Lower lobe of right lung (tissue), 2 donors: ENCODE data around the gene CHID1. TPM values are rescaled to one million over a fixed set of nuclear protein-coding genes. Genes with fewer than 3 reads are reported as not detected.

Experiments used
- ATAC-seq, 2 donors: fragments of 200-7000 bp; cut with Tn5 transposase; one replicate each; pipeline ENCODE4 v1.9.1; 2020 to 2022; ENCODE audit warnings: mild to moderate bottlenecking in 2 of 2, moderate library complexity in 2 of 2
- DNase-seq: peaks from one replicate; pipeline ENCODE4 v3.0.0-alpha.2; 2020
- H3K27ac ChIP-seq: fragments of 200-600 bp; one replicate; pipeline ENCODE4 v1.8.0; 2022
- H3K27me3 ChIP-seq: fragments of 200-600 bp; one replicate; pipeline ENCODE4 v1.8.0; 2022; ENCODE audit warnings: low read depth
- H3K36me3 ChIP-seq: fragments of 200-600 bp; one replicate; pipeline ENCODE4 v1.8.0; 2022; ENCODE audit warnings: mild to moderate bottlenecking
- H3K4me1 ChIP-seq: fragments of 200-600 bp; one replicate; pipeline ENCODE4 v1.8.0; 2022
- H3K4me3 ChIP-seq: fragments of 200-600 bp; one replicate; pipeline ENCODE4 v1.8.0; 2022; ENCODE audit warnings: mild to moderate bottlenecking
- H3K9me3 ChIP-seq: fragments of 200-600 bp; one replicate; pipeline ENCODE4 v1.8.0; 2022
- CTCF ChIP-seq: fragments of 200-600 bp; IDR thresholded peaks from one replicate; pipeline ENCODE4 v1.8.0; 2022; ENCODE audit warnings: antibody characterized with exemption, mild to moderate bottlenecking
- intact Hi-C: fragments of 100-400 bp; cut with DNase I; formaldehyde crosslinking; loops from one replicate; pipeline ENCODE4 v1.11.0; 2022
- total RNA-seq: library from RNA; stranded (reverse); fragmentation: NEBNext Ultra II Directional; extraction: Animal tissue kit (Norgen Biotek cat#: 25700); gene quantifications from one replicate; pipeline ENCODE4 v1.2.1, GENCODE V29; 2021
- donor health status: DM: no; HTN: yes; CAD: no; lungs with severe emphysema.

Gene CHID1
- total RNA-seq, 1 donor from 2014 or later: 65.0 TPM

GRCh38 chr11:895331-896110, 15.1 kb downstream of the CHID1 start:
- no peak for DNase-seq
- intact Hi-C loops: no loop called here
- no peak for TF ChIP-seq CTCF
- no peak overlapping the region for H3K27ac ChIP-seq
- no peak for ATAC-seq
- no peak overlapping the region for H3K4me3 ChIP-seq
- no peaks in the 10 kb centered on the region for H3K9me3 ChIP-seq
- no peaks in the 10 kb centered on the region for H3K4me1 ChIP-seq
- H3K27me3 ChIP-seq: no peaks in the 10 kb centered on the region
- H3K36me3 ChIP-seq: peaks cover 34% of the 10 kb centered on the region

- no peak for TF ChIP-seq CTCF
- ATAC-seq (no peak), DNase-seq (no peak)
- H3K27me3 ChIP-seq: no peaks in the 10 kb centered on the region
- intact Hi-C loops: no loop called here
- H3K4me1 ChIP-seq: no peaks in the 10 kb centered on the region
- no peak overlapping the region for H3K4me3 ChIP-seq
- no peak overlapping the region for H3K27ac ChIP-seq
- no peaks in the 10 kb centered on the region for H3K9me3 ChIP-seq
- peaks cover 29% of the 10 kb centered on the region for H3K36me3 ChIP-seq
Measured at GRCh38 chr11:894575-895201, 15.9 kb downstream of the CHID1 start.

- Histone ChIP-seq H3K27me3 (no peaks in the 10 kb centered on the region), H3K4me1 (no peaks in the 10 kb centered on the region), H3K36me3 (peaks cover 14% of the 10 kb centered on the region), H3K27ac (no peak overlapping the region), H3K9me3 (no peaks in the 10 kb centered on the region), H3K4me3 (no peak overlapping the region)
- ATAC-seq (no peak), DNase-seq (no peak)
- intact Hi-C loops: no loop called here
- TF ChIP-seq CTCF: no peak
Measured at GRCh38 chr11:893008-893654, 17.5 kb downstream of the CHID1 start.

GRCh38 chr11:890794-891540, 19.6 kb downstream of the CHID1 start:
- H3K27ac ChIP-seq: no peak overlapping the region
- ATAC-seq (no peak), DNase-seq (no peak)
- no peak overlapping the region for H3K4me3 ChIP-seq
- H3K36me3 ChIP-seq: peaks cover 26% of the 10 kb centered on the region
- no peaks in the 10 kb centered on the region for H3K4me1 ChIP-seq
- H3K27me3 ChIP-seq: no peaks in the 10 kb centered on the region
- no peaks in the 10 kb centered on the region for H3K9me3 ChIP-seq
- no peak for TF ChIP-seq CTCF
- intact Hi-C loops: no loop called here

- peaks cover 26% of the 10 kb centered on the region for H3K36me3 ChIP-seq
Measured at GRCh38 chr11:889687-890475, 20.7 kb downstream of the CHID1 start.

More at GRCh38 chr11:889687-890475, 20.7 kb downstream of the CHID1 start:
- intact Hi-C loops: no loop called here
- Histone ChIP-seq H3K9me3 (no peaks in the 10 kb centered on the region), H3K27ac (no peak overlapping the region), H3K4me1 (no peaks in the 10 kb centered on the region), H3K4me3 (no peak overlapping the region), H3K27me3 (no peaks in the 10 kb centered on the region)
- ATAC-seq (no peak), DNase-seq (no peak)
- TF ChIP-seq CTCF: no peak
